A673 (cell line): ENCODE results near the gene KCTD12. TPM values are rescaled to one million over a fixed set of nuclear protein-coding genes. Genes with fewer than 3 reads are reported as not detected.
"Not testable (repeated sequence)": the region's sequence is repeated elsewhere in the genome, so short reads cannot be mapped to it uniquely, and the experiment has no call there.

Experiments
- BruUV-seq: library from RNA; stranded (reverse); fragments of 400-500 nt; replicated peaks from 2 replicates; lab custom pipeline; 2021; lab: Mats Ljungman, UMichigan
- CTCF ChIA-PET: fragments of 300-600 bp; sonication (Branson Sonifier 250); formaldehyde crosslinking; loops from one replicate; lab custom pipeline; 2022; ENCODE audit warnings: antibody characterized with exemption; lab: Charles Lee
- POLR2A ChIA-PET: fragments of 300-600 bp; sonication (Branson Sonifier 250); formaldehyde crosslinking; loops from one replicate; lab custom pipeline; 2022; ENCODE audit warnings: antibody characterized with exemption; ENCODE audit not compliant: low non-redundant PET; lab: Charles Lee
- DNase-seq: peaks from one replicate; pipeline ENCODE4 v3.0.0-alpha.2; 2015; ENCODE audit warnings: low spot score
- H3K27ac ChIP-seq: fragments of 200-600 bp; sonication (generic); 2 replicates; pipeline ENCODE4 v1.5.1; 2016; ENCODE audit warnings: mixed run types, low read depth, mild to moderate bottlenecking, mixed read lengths, antibody characterized with exemption, low read length; ENCODE audit not compliant: poor library complexity, severe bottlenecking
- H3K27me3 ChIP-seq: fragments of 200-600 bp; sonication (generic); replicated peaks from 2 replicates; pipeline ENCODE4 v1.6.1; 2017; ENCODE audit warnings: mixed run types, low read depth, mild to moderate bottlenecking, mixed read lengths, antibody characterized with exemption, low read length; ENCODE audit not compliant: insufficient read depth, poor library complexity
- H3K36me3 ChIP-seq: fragments of 200-600 bp; sonication (generic); 2 replicates; pipeline ENCODE4 v1.6.1; 2016; ENCODE audit warnings: mixed run types, mild to moderate bottlenecking, mixed read lengths, antibody characterized with exemption, low read length; ENCODE audit not compliant: insufficient read depth, poor library complexity, severe bottlenecking
- H3K4me1 ChIP-seq: fragments of 200-600 bp; sonication (generic); 2 replicates; pipeline ENCODE4 v1.6.1; 2017; ENCODE audit warnings: mixed run types, mild to moderate bottlenecking, mixed read lengths, antibody characterized with exemption, low read length; ENCODE audit not compliant: insufficient read depth, poor library complexity, severe bottlenecking
- H3K4me3 ChIP-seq: fragments of 200-600 bp; sonication (generic); 2 replicates; pipeline ENCODE4 v1.5.1; 2016; ENCODE audit warnings: low read depth, mixed run types, mild to moderate bottlenecking, mixed read lengths, low read length; ENCODE audit not compliant: poor library complexity, severe bottlenecking
- H3K9me3 ChIP-seq: fragments of 200-600 bp; sonication (generic); 2 replicates; pipeline ENCODE4 v1.6.1; 2016; ENCODE audit warnings: mixed run types, low read depth, mild to moderate bottlenecking, mixed read lengths, antibody characterized with exemption, low read length; ENCODE audit not compliant: poor library complexity, severe bottlenecking
- EZH2 ChIP-seq: fragments of 200-600 bp; sonication (generic); IDR thresholded peaks from 2 replicates; pipeline ENCODE4 v1.6.1; 2017; ENCODE audit warnings: borderline replicate concordance, low read depth, mild to moderate bottlenecking, mixed read lengths, antibody characterized with exemption, low read length; ENCODE audit not compliant: poor library complexity, severe bottlenecking
- intact Hi-C: fragments of 100-400 bp; cut with micrococcal nuclease; formaldehyde crosslinking; loops from one replicate; pipeline ENCODE4 v1.10.0; 2022; ENCODE audit not compliant: unreplicated experiment
- total RNA-seq: library from RNA; stranded (reverse); gene quantifications from 2 replicates; pipeline ENCODE4 v1.2.3, GENCODE V29; 2021
- TF ChIP-seq, protein P1 (sequence below): fragments of 300-800, 200-600 bp; sonication (generic); conservative IDR thresholded peaks from 2 replicates; pipeline ENCODE4 v1.5.1; 2017; ENCODE audit warnings: low read depth, mild to moderate bottlenecking, antibody characterized with exemption, low read length, moderate library complexity, mixed read lengths

Gene KCTD12
- total RNA-seq, 1 experiment from 2014 or later, result 3.5 TPM

DNA sequence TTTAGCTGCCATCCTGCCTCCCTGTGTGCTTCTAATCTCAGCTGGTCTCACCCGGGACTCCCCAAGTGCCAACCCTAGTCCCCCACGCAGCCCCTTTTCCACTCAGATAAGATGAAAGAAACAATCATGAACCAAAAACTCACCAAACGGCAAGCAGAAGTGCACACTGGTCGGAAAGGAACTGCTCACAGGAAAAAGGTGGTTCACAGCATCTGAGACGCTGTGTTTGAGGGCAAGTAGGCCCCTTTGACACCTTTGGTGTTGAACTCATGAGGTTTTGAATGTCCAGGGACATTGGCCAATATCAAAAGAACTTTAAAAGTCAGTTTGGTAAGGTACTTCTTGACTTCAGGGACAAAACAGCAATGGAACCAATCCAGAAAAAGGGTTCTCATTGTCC lies 41.8 kb upstream of the KCTD12 start:
- Histone ChIP-seq H3K27ac (no peak overlapping the region), H3K4me3 (no peak overlapping the region), H3K27me3 (peaks cover 4% of the 10 kb centered on the region), H3K9me3 (no peaks in the 10 kb centered on the region), H3K36me3 (no peaks in the 10 kb centered on the region), H3K4me1 (no peaks in the 10 kb centered on the region)
- ChIA-PET CTCF (no interaction called here), POLR2A (no interaction called here)
- no peak for TF ChIP-seq EZH2
- BruUV-seq, result no TSS peak
- no peak for DNase-seq
- intact Hi-C loops, result no loop called here

DNA sequence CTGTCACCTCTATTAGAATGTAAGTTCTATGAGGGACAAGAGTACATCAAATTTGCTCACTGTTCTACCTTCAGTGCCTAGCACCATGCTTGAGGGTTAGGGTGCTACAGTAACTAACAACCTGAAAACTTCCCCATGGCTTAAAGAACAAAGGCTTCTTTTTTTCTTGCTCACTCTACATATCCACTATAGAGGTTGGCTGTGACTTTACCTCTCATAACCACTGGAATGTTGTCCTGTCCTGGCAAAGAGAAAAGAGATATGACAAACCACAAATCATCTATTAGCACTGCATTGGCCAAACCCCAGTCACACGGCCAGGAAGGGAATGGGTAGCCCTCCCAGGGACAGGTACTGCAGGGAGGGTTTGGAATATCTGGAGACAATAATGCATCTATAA lies 38.9 kb upstream of the KCTD12 start:
- no peak overlapping the region for H3K27ac ChIP-seq
- intact Hi-C loops, result no loop called here
- H3K36me3 ChIP-seq, result no peaks in the 10 kb centered on the region
- H3K4me3 ChIP-seq, result no peak overlapping the region
- H3K27me3 ChIP-seq, result peaks cover 4% of the 10 kb centered on the region
- BruUV-seq, result no TSS peak
- H3K4me1 ChIP-seq, result no peaks in the 10 kb centered on the region
- TF ChIP-seq, protein P1, sequence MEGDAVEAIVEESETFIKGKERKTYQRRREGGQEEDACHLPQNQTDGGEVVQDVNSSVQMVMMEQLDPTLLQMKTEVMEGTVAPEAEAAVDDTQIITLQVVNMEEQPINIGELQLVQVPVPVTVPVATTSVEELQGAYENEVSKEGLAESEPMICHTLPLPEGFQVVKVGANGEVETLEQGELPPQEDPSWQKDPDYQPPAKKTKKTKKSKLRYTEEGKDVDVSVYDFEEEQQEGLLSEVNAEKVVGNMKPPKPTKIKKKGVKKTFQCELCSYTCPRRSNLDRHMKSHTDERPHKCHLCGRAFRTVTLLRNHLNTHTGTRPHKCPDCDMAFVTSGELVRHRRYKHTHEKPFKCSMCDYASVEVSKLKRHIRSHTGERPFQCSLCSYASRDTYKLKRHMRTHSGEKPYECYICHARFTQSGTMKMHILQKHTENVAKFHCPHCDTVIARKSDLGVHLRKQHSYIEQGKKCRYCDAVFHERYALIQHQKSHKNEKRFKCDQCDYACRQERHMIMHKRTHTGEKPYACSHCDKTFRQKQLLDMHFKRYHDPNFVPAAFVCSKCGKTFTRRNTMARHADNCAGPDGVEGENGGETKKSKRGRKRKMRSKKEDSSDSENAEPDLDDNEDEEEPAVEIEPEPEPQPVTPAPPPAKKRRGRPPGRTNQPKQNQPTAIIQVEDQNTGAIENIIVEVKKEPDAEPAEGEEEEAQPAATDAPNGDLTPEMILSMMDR, result no peak
- TF ChIP-seq EZH2, result no peak
- no peak for DNase-seq
- POLR2A ChIA-PET, result no interaction called here
- no peaks in the 10 kb centered on the region for H3K9me3 ChIP-seq
- CTCF ChIA-PET, result no interaction called here

DNA sequence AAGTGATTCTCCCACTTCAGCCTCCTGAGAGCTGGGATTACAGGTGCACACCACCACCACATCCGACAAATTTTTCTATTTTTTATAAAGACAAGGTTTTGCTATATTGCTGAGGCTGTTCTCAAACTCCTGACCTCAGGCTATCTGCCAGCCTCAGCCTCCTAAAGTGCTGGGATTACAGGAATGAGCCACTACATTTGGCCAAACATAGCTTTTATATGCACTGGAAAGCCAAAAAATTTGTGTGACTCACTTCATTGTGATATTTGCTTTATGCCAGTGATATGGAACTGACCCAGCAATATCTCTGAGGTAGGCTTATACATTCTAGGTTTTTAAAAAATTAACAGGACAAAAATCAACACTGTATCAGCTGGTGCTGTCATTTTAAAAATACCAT lies 35.3 kb upstream of the KCTD12 start:
- H3K36me3 ChIP-seq, result no peaks in the 10 kb centered on the region
- intact Hi-C loops, result no loop called here
- H3K27me3 ChIP-seq, result peaks cover 4% of the 10 kb centered on the region
- DNase-seq, result no peak
- H3K9me3 ChIP-seq, result no peaks in the 10 kb centered on the region
- BruUV-seq, result no TSS peak
- TF ChIP-seq EZH2, result no peak
- TF ChIP-seq, protein P1, result no peak
- no peaks in the 10 kb centered on the region for H3K4me1 ChIP-seq
- ChIA-PET POLR2A (no interaction called here), CTCF (no interaction called here)
- no peak overlapping the region for H3K27ac ChIP-seq
- no peak overlapping the region for H3K4me3 ChIP-seq

DNA sequence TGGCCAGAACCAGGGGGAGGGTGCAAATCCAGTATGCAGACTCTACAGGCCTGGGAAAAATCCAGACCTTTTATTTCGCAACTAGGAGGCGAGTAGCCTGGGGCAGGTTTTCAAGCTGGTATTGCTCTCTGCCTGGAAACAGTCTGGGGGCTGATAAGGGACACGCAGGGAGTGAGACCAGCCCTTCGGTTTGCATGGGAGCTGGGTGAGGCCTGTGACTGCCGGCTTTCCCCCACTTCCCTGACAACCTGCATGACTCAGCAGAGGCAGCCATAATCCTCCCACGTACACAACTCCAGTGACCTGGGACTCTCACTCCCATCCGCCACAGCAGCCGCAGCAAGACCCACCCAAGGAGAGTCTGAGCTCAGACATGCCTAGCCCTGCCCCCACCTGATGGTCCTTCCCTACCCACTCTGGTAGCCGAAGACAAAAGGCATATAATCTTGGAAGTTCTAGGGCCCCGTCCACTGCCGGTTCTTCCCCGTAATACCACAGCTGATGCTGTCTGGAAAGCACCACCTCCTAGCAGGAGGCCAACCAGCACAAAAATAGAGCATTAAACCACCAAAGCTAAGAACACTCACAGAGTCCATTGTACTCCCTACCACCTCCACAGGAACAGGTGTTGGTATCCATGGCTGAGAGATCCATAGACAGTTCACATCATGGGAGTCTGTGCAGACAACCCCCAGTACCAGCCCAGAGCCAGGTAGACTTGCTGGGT lies 31.7 kb upstream of the KCTD12 start:
- intact Hi-C loops, CTCF ChIA-PET, H3K27me3 ChIP-seq, POLR2A ChIA-PET, H3K36me3 ChIP-seq, H3K4me3 ChIP-seq, BruUV-seq, H3K9me3 ChIP-seq, H3K27ac ChIP-seq, DNase-seq, H3K4me1 ChIP-seq: not testable (repeated sequence)
